CD4-positive, alpha-beta T cell treated with Interleukin-6 at 100 ng/mL for 8 hours (primary cell): ENCODE results near the gene PDIA6.
"Not testable (repeated sequence)": the region's sequence is repeated elsewhere in the genome, so short reads cannot be mapped to it uniquely, and the experiment has no call there.

Source experiments
- DNase-seq: peaks from one replicate; pipeline ENCODE4 v3.0.0-alpha.2; 2020; ENCODE audit warnings: mixed read lengths, low spot score

The PDIA6 gene

GRCh38 chr2:10810202-10811161, 2.1 kb downstream of the PDIA6 start:
- DNase-seq, result no peak

- DNase-seq, result no peak
These were observed 6.0 kb downstream of the PDIA6 start for GRCh38 chr2:10806543-10806942.

DNA sequence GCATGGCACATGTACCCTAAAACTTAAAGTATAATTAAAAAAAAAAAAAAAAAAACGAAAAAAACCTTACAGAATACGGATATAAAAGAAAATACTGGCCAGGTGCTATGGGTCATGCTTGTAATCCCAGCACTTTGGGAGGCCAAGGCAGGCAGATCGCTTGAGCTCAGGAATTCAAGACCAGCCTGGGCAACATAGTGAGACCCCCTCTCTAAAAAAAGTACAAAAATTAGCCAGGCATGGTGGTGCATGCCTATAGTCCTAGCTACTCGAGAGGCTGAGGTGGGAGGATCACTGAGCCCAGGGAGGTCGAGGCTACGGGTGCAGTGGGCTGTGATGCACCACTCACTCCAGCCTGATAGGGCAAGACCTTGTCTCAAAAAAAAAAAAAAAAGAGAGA, 6.6 kb downstream of the PDIA6 start:
- not testable (repeated sequence) for DNase-seq

- DNase-seq, result no peak
These were observed 9.9 kb downstream of the PDIA6 start for GRCh38 chr2:10802657-10803056.

DNA sequence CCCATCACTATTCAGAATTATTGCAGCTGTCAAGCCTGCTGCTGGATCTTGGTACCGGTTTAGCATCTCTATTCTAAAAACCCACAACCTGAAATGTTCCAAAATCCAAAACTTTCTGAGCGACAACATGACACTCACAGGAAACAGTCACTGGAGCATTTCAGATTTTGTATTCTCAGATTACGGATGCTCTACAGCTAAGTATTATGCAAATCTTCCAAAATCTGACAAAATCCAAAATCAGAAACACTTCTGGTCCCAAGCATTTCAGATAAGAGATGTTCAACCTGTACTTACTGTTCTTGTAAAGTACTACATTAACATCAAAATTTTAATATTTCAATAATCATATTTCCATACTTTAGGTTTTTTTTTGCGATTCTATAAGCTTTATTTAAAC, 12.4 kb downstream of the PDIA6 start:
- DNase-seq, result no peak

DNA sequence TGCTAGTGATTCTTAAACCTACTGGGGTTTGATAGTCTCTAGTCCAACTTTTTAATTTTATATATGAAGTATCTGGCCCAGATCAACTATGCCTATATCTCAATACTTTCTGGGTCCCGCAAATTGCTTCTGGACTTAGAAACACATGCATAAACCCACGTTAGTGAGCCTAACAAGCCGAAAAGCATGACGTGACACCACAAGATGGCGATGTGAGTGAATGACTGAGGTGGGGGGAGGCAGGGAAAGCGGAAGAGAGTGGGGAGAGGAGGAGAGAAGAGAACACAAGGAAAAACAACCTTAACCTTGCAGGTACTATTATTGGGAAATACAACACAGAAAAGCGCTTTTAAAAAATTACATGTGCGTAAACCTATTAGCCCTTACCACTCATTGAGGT, 13.8 kb downstream of the PDIA6 start:
- no peak for DNase-seq

DNA sequence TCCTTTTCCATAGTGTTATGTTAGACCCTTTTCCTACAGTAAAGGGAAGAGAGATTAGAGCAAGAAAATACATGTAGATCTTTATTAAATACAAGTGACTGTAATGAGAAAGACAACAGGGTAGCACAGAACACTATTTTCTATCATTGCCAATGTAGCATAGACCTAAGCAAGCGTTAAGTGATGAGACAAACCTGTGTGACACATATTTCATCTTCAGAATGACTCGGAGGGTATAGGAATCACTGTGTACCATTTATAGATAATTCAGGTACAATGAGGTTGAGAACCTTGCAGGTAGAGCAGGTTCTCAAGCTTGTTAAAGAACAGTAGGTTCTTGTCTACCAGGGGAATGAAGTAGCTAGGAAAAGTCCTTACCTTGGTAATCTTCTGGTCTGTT, 15.9 kb downstream of the PDIA6 start:
- no peak for DNase-seq

- DNase-seq, result no peak
These were observed 17.0 kb downstream of the PDIA6 start for GRCh38 chr2:10795508-10796046.

GRCh38 chr2:10794876-10795275, 17.7 kb downstream of the PDIA6 start:
- no peak for DNase-seq

- no peak for DNase-seq
These were observed 18.8 kb downstream of the PDIA6 start for GRCh38 chr2:10793816-10794215.

DNA sequence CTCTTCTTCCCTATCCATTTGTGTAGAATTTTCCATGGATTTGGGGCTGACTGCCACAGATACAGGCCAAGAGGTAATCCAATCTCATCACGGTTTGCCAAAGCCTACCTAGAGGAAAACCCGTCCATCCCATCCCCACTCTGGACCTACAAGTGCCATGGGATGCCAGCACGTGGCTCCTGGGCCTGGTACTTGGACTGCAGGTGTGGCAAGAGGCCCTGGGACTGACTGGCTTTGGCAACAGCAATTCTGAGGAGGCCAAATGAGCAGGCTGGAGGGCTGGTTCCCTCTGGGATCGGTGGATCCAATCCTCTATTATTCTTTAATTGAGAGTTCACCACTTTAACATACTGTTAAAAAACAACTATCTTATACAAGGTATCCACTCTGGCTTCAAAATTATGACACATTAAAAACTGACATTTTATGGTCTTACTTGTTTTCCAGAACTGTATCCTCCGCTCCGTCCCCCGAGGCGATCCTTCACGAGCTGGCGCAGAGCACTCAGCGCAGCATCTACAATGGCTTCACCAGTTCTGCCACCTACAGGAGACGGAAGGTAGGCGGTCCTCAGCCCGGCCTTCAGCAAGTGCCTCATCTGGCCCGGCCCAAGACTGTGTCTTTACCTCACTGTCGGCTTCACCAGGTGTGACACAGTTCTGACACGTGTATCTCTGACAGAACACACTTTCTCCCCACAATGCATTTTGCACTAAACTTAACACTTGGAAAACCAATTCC, 19.8 kb downstream of the PDIA6 start:
- no peak for DNase-seq

GRCh38 chr2:10792001-10792634, 20.5 kb downstream of the PDIA6 start:
- DNase-seq, result no peak

- no peak for DNase-seq
These were observed 22.2 kb downstream of the PDIA6 start for GRCh38 chr2:10790228-10790973.

- DNase-seq, result no peak
These were observed 23.7 kb downstream of the PDIA6 start for GRCh38 chr2:10788855-10789254.

- DNase-seq, result no peak
These were observed 25.2 kb downstream of the PDIA6 start for GRCh38 chr2:10787176-10787968.

- DNase-seq, result no peak
These were observed 26.2 kb downstream of the PDIA6 start for GRCh38 chr2:10786240-10786982.

DNA sequence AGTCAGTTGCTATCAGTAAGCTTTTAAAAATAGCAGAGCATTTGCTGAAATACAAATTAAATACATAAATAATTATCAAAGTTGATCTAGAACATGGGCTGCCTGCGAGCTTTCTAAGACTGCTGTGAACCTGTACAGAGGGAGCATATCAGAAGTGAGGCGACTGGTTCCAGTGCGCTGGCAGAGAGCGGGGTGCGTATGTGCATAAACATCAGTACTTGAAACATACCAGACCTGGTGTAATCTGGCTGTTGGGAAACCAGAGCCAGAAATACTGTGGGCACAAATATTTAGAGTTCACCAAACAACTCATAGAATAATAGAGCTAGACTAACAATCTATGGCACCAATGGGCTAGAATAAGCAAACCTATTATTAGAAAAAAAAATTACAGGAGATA, 27.3 kb downstream of the PDIA6 start:
- DNase-seq, result no peak

GRCh38 chr2:10784719-10785118, 27.9 kb downstream of the PDIA6 start:
- DNase-seq, result no peak

DNA sequence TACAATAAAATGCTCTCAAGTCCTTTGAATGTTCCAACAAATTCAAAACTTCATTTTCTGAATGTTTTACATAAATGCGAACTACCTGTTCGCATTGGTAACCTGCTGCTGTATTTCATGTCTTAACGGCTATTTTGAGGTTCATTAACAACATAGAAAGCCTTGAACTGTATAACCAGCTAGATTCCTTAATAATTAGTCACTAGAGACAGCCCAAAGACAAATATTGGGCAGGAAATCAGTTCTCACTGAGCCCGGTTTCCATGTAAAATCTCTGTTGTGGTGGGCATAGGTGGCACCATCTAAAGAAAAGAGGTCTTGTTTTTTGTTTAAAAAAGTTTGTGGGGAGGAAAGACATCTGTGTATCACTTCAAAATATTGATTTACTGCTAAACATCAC, 29.2 kb downstream of the PDIA6 start:
- DNase-seq, result no peak

DNA sequence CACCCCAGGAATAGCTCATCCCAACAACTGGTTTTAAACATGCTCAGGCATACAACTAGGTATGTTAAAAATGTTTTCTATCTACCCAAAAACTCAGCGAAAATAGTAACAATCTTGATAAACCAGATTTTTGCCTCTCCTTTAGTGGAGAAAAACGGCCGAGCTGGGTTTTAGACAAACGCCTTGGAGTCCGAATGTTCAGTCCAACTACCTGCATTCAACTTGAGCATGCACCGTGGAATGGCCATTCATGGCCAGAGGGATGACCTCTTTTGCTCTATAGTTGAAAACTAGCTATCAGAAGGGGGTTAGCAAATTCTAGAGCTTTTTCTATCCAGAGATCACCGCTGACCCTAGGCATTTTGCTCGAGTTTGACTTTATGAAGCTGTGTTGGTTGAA, 30.8 kb downstream of the PDIA6 start:
- DNase-seq, result no peak
